OCI-LY3 (cell line): ENCODE results near the gene CABP2.

Experiments
- H2AFZ ChIP-seq: fragments of 200-600, 300-600 bp; shearing (Covaris generic); 2 replicates; pipeline ENCODE4 v1.6.0; 2014; ENCODE audit warnings: antibody characterized with exemption, low read depth, low read length
- H3K27ac ChIP-seq: fragments of 200-600, 300-600 bp; sonication (generic); 2 replicates; pipeline ENCODE4 v1.5.1; 2014; ENCODE audit warnings: mild to moderate bottlenecking, low read length, moderate library complexity, mixed read lengths
- H3K27me3 ChIP-seq: fragments of 200-600, 300-600 bp; sonication (generic); 2 replicates; pipeline ENCODE4 v1.6.1; 2014; ENCODE audit warnings: low read depth, low read length, mixed read lengths
- H3K36me3 ChIP-seq: fragments of 200-600, 300-600 bp; sonication (generic); replicated peaks from 2 replicates; pipeline ENCODE3; 2014; ENCODE audit warnings: low read depth, low read length, mixed read lengths
- H3K4me1 ChIP-seq: fragments of 300-600, 200-600 bp; sonication (generic); 2 replicates; pipeline ENCODE4 v1.6.1; 2014; ENCODE audit warnings: low read length, mixed read lengths
- H3K4me2 ChIP-seq: fragments of 200-600, 300-600 bp; sonication (generic); 2 replicates; pipeline ENCODE4 v1.6.1; 2014; ENCODE audit warnings: low read length, mixed read lengths
- H3K4me3 ChIP-seq: fragments of 300-600, 200-600 bp; sonication (generic); 2 replicates; pipeline ENCODE4 v1.5.1; 2014; ENCODE audit warnings: antibody characterized with exemption, mild to moderate bottlenecking, low read length, moderate library complexity
- H3K79me2 ChIP-seq: fragments of 300-600, 200-600 bp; shearing (Covaris generic); 2 replicates; pipeline ENCODE4 v1.6.1; 2014; ENCODE audit warnings: mild to moderate bottlenecking, low read length, mixed read lengths
- H3K9ac ChIP-seq: fragments of 300-600, 200-600 bp; shearing (Covaris generic); 2 replicates; pipeline ENCODE4 v1.6.0; 2014; ENCODE audit warnings: mild to moderate bottlenecking, low read length, moderate library complexity
- H3K9me3 ChIP-seq: fragments of 200-600, 300-600 bp; shearing (Covaris generic); 2 replicates; pipeline ENCODE4 v1.6.1; 2014; ENCODE audit warnings: low read length, mixed read lengths; ENCODE audit not compliant: insufficient read depth
- H4K20me1 ChIP-seq: fragments of 200-600, 300-600 bp; sonication (generic); 2 replicates; pipeline ENCODE4 v1.6.1; 2016; ENCODE audit warnings: low read length, mixed read lengths; ENCODE audit not compliant: insufficient read depth
- CTCF ChIP-seq: fragments of 200-600, 300-600 bp; sonication (generic); IDR thresholded peaks from 2 replicates; pipeline ENCODE4 v1.5.1; 2014; ENCODE audit warnings: antibody characterized with exemption, low read length, low read depth
- EZH2phosphoT487 ChIP-seq: fragments of 200-600 bp; shearing (Covaris generic); IDR thresholded peaks from 2 replicates; pipeline ENCODE4 v1.6.1; 2018; ENCODE audit warnings: antibody characterized with exemption, mixed run types, low read depth

Gene CABP2

DNA sequence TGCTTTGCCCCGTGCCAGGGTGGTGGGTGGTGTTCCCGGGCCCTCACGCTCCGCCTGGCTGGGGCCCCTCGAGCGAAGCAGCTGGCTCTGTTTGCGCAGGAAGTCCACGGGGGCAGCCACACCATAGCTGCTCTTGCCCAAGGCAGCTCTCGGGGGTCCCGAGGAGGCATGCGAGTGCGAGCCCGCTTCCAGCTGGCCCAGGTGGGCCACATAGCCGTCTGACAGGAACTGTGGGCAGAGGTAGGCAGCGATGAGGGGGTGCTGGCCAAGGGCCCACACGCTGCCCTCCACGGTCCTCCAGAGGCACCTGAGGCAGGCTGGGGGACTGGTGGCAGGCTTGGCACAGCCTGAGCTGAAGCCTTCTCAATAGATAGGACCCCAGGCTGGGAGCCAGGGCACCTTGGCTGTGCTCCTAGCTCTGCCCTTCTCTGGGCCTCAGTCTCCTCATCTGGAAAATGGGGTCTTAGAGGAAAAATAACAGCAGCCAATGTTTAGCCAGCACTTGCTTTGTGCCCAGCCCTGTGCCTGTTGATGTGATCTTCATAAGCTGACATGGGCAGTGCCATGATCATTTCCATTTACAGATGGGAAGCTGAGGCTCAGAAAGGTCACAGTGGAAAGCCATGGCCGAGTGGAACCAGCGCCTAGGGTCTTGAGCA, 31.0 kb downstream of the CABP2 start:
- Histone ChIP-seq H3K4me3 (no peak overlapping the region), H3K79me2 (peaks cover 5% of the 10 kb centered on the region; the same call in 1 of the 2 replicates), H3K36me3 (peaks cover 69% of the 10 kb centered on the region), H3K4me2 (no peak overlapping the region), H4K20me1 (peaks cover 4% of the 10 kb centered on the region; the same call in 1 of the 2 replicates), H2AFZ (no peak overlapping the region), H3K4me1 (peaks cover 9% of the 10 kb centered on the region), H3K9ac (no peak overlapping the region), H3K9me3 (no peaks in the 10 kb centered on the region), H3K27me3 (no peaks in the 10 kb centered on the region), H3K27ac (no peak overlapping the region)
- no peak for TF ChIP-seq EZH2phosphoT487

DNA sequence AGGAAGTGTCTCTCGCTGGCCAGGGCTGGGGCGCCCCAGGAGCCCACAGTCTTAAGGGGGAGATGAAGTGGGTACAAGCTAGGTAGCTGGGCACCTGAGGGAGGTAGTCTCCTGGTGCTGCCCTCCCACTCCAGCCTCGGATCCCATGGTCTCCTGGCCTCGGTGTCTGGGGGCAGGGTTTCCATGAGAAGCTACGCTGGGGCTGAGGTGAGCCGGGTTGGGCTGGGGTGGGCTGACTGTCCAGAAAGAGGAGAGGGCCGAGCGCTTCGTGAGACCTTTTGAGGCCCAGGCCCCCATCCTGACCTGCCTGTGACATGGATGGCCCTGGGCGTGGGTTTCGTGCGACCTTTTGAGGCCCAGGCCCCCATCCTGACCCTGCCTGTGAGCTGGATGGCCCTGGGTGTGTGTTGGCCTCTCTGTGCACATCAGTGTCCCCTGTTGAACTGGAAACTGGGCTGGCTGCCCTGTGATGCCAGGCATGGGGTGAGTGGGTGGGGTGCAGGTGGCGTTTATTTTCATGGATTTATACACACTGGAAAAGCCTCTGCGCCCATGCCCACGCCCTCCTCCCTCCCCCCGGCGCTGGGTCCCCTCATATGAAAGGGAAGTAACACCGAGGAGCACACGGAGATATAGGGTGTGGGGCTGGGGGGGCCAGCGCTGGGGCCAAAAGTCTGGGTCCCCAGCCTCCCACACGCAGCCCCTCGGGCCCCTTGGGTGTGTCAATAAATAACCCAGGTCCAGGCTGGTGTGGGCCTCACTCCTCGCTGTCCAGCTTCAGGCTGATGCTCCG, 31.8 kb downstream of the CABP2 start:
- no peaks in the 10 kb centered on the region for H3K9me3 ChIP-seq
- H3K9ac ChIP-seq: no peak overlapping the region
- no peaks in the 10 kb centered on the region for H3K27me3 ChIP-seq
- H3K36me3 ChIP-seq: peaks cover 73% of the 10 kb centered on the region
- H3K27ac ChIP-seq: no peak overlapping the region
- no peak overlapping the region for H3K4me2 ChIP-seq
- H4K20me1 ChIP-seq: peaks cover 9% of the 10 kb centered on the region; the same call in 1 of the 2 replicates
- no peak overlapping the region for H3K4me3 ChIP-seq
- peaks cover 11% of the 10 kb centered on the region for H3K79me2 ChIP-seq
- TF ChIP-seq EZH2phosphoT487 (no peak), CTCF (no peak)
- H3K4me1 ChIP-seq: peaks cover 16% of the 10 kb centered on the region
- H2AFZ ChIP-seq: no peak overlapping the region

GRCh38 chr11:67490727-67491065, 32.5 kb downstream of the CABP2 start:
- no peak overlapping the region for H3K4me3 ChIP-seq
- TF ChIP-seq EZH2phosphoT487 (no peak), CTCF (no peak)
- peaks cover 10% of the 10 kb centered on the region; the same call in 1 of the 2 replicates for H4K20me1 ChIP-seq
- no peak overlapping the region for H3K4me2 ChIP-seq
- H3K27me3 ChIP-seq: no peaks in the 10 kb centered on the region
- H3K9ac ChIP-seq: no peak overlapping the region
- no peak overlapping the region for H3K27ac ChIP-seq
- H3K4me1 ChIP-seq: peaks cover 24% of the 10 kb centered on the region
- H3K9me3 ChIP-seq: no peaks in the 10 kb centered on the region
- peaks cover 18% of the 10 kb centered on the region for H3K79me2 ChIP-seq
- H3K36me3 ChIP-seq: peaks cover 71% of the 10 kb centered on the region
- no peak overlapping the region for H2AFZ ChIP-seq

GRCh38 chr11:67489885-67490726, 33.1 kb downstream of the CABP2 start:
- no peak overlapping the region for H3K27ac ChIP-seq
- H2AFZ ChIP-seq: no peak overlapping the region
- H3K9ac ChIP-seq: no peak overlapping the region
- H3K4me3 ChIP-seq: no peak overlapping the region
- H3K36me3 ChIP-seq: peaks cover 66% of the 10 kb centered on the region
- peaks cover 24% of the 10 kb centered on the region for H3K79me2 ChIP-seq
- TF ChIP-seq CTCF (no peak), EZH2phosphoT487 (no peak)
- H3K4me1 ChIP-seq: peaks cover 30% of the 10 kb centered on the region
- no peaks in the 10 kb centered on the region for H3K27me3 ChIP-seq
- no peak overlapping the region for H3K4me2 ChIP-seq
- no peaks in the 10 kb centered on the region for H3K9me3 ChIP-seq
- peaks cover 10% of the 10 kb centered on the region; the same call in 1 of the 2 replicates for H4K20me1 ChIP-seq
